Muscle of leg (tissue), 11 donors: Measurements from ENCODE around the gene TSPAN9. TPM values are rescaled to one million over a fixed set of nuclear protein-coding genes. Genes with fewer than 3 reads are reported as not detected.

Experiments used
- DNase-seq: peaks from one replicate; pipeline ENCODE4 v3.0.0; 2013
- H3K27ac ChIP-seq: one replicate; pipeline ENCODE4 v1.5.1; 2013; ENCODE audit warnings: mild to moderate bottlenecking, low read length, control low read depth
- H3K27me3 ChIP-seq: one replicate; pipeline ENCODE4 v1.6.1; 2013; ENCODE audit warnings: low read length; ENCODE audit not compliant: control insufficient read depth, insufficient read depth
- H3K36me3 ChIP-seq: one replicate; pipeline ENCODE4 v1.6.1; 2013; ENCODE audit warnings: low read length; ENCODE audit not compliant: control insufficient read depth, insufficient read depth
- H3K4me1 ChIP-seq: one replicate; pipeline ENCODE4 v1.6.1; 2013; ENCODE audit warnings: low read length; ENCODE audit not compliant: control insufficient read depth, insufficient read depth
- H3K4me3 ChIP-seq: one replicate; pipeline ENCODE4 v1.5.1; 2013; ENCODE audit warnings: low read length, control low read depth
- H3K9me3 ChIP-seq: replicated peaks from 2 replicates; pipeline ENCODE4 v1.6.1; 2013; ENCODE audit warnings: low read depth, low read length; ENCODE audit not compliant: control insufficient read depth
- WGBS: methylation state at CpG from one replicate; pipeline ENCODE4 v1.1.5; 2013; ENCODE audit warnings: missing lambda C conversion rate; ENCODE audit not compliant: insufficient coverage; 5-methylcytosine and 5-hydroxymethylcytosine counted together
- polyA plus RNA-seq, 8 donors: library from polyadenylated mRNA; unstranded; fragments of 120-200 nt; gene quantifications; one replicate each; pipeline versions ENCODE4 v1.2.1 to v1.2.3, GENCODE V29; 2013; ENCODE audit warnings: inconsistent platforms in 1 of 8, low replicate concordance in 1 of 8; ENCODE audit not compliant: insufficient read length in 8 of 8, insufficient read depth in 1 of 8
- total RNA-seq: library from RNA; stranded (reverse); fragments of 120-200 nt; gene quantifications from one replicate; pipeline ENCODE4 v1.2.4, GENCODE V29; 2013

TSPAN9 gene
- total and polyA plus RNA-seq, 9 donors, result 56.6 to 142 (median 116) TPM

- peak overlapping the region; percentile 6 for H3K27ac ChIP-seq
- peaks cover 16% of the 10 kb centered on the region for H3K27me3 ChIP-seq
- WGBS, result 33% methylated on average over 4 of the region's 11 CpGs
- peaks cover 70% of the 10 kb centered on the region for H3K4me1 ChIP-seq
- peaks cover 10% of the 10 kb centered on the region for H3K36me3 ChIP-seq
- peak; percentile 45 for DNase-seq
- H3K4me3 ChIP-seq, result peak overlapping the region; percentile 55
- H3K9me3 ChIP-seq, result no peaks in the 10 kb centered on the region
These were observed 124.9 kb downstream of the TSPAN9 start for GRCh38 chr12:3202096-3202495.

DNA sequence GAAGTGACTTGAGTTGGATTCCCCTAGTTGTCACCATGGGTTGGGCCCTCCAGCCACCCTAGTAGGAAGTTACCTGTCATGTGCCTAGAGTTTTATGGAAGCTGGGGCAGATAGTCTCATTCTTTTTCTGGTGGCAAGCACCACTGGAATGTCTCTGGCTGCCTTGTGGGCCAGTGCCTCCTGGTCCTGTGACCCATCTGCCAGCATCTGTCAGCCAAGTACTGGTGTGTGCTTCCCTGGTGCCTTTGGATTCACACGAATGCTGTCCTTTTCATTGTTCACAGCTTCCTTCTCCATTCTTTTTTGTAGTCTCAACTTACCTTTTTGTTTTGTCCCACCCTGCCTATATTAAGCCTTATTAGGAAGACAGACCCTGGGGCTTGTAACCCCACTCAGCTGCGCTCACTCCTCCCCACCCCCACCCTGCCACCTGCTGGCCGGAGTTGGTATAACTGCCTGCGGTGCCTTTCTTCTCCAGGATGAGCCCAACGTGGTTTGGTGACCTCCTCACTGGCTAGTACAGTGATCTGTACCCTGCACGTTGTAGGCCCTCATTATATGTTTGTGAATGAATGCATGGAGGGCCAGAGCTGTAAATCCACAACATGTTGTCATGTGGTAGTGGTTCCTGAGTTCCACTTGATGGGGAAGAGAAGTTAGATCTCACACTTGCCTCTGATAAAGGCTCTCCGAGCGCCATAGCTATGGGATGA, 125.7 kb downstream of the TSPAN9 start:
- DNase-seq, result peak; percentile 66
- H3K4me1 ChIP-seq, result peaks cover 78% of the 10 kb centered on the region
- H3K36me3 ChIP-seq, result peaks cover 18% of the 10 kb centered on the region
- H3K4me3 ChIP-seq, result peak overlapping the region; percentile 55
- 6% methylated on average over 4 of the region's 8 CpGs for WGBS
- no peaks in the 10 kb centered on the region for H3K9me3 ChIP-seq
- H3K27ac ChIP-seq, result peak overlapping the region; percentile 6
- peaks cover 16% of the 10 kb centered on the region for H3K27me3 ChIP-seq

- 33% methylated on average over 2 of the region's 2 CpGs for WGBS
- DNase-seq, result no peak
- Histone ChIP-seq H3K36me3 (peaks cover 23% of the 10 kb centered on the region), H3K27ac (no peak overlapping the region), H3K4me1 (peaks cover 83% of the 10 kb centered on the region), H3K9me3 (no peaks in the 10 kb centered on the region), H3K27me3 (peaks cover 16% of the 10 kb centered on the region), H3K4me3 (no peak overlapping the region)
These were observed 126.5 kb downstream of the TSPAN9 start for GRCh38 chr12:3203713-3204112.

- 76% methylated on average over 4 of the region's 10 CpGs for WGBS
- Histone ChIP-seq H3K27me3 (peaks cover 13% of the 10 kb centered on the region), H3K4me1 (peaks cover 79% of the 10 kb centered on the region), H3K36me3 (peaks cover 23% of the 10 kb centered on the region), H3K4me3 (no peak overlapping the region), H3K9me3 (no peaks in the 10 kb centered on the region), H3K27ac (no peak overlapping the region)
- DNase-seq, result no peak
These were observed 127.0 kb downstream of the TSPAN9 start for GRCh38 chr12:3204143-3204542.

DNA sequence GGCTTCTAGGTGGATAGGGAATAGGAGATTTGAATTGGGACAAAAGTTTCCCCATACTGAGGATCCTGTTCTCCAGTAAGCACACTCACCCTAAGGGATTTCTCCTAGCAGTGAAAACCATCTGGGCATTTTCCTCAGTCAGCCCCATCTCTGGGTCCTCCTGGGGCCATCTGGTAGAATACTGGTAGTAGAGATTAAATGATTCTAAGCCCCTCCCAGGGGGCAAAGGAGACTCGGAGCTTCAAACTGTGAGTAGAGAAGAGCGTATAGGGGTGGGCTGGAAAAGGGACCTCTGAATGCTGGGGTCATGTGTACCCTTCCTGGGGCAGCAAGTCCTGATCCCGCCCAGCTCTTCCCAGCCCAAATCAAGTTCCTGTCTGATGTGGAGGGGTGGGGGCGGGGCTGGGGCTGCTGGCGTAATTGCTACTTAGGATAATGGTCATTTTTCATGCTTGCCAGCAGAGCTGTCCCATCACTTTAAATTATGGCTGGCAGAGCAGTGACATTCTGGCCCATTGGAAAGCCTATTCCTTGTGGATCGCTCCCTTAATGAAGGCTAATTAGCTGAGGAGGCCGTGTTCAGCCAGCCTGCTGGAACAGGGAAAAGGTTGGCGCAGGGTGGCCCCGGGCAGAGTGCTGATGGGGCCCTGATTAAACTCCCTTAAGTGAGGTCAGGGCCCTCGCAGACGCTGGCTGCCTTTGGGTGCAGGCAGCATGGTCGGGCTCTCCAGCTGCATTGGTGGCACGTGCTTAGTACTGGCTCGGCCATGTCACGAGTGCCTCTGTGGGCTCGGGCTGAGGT, 127.8 kb downstream of the TSPAN9 start:
- Histone ChIP-seq H3K4me3 (no peak overlapping the region), H3K27ac (peak overlapping the region; percentile 75), H3K4me1 (peaks cover 73% of the 10 kb centered on the region)

GRCh38 chr12:3205742-3206519, 128.8 kb downstream of the TSPAN9 start:
- Histone ChIP-seq H3K4me3 (no peak overlapping the region), H3K27ac (peak overlapping the region; percentile 75), H3K9me3 (no peaks in the 10 kb centered on the region), H3K36me3 (peaks cover 23% of the 10 kb centered on the region), H3K27me3 (peaks cover 11% of the 10 kb centered on the region), H3K4me1 (peaks cover 71% of the 10 kb centered on the region)
- 76% methylated on average over 3 of the region's 13 CpGs for WGBS
- no peak for DNase-seq

More for the DNA sequence above, 127.8 kb downstream of the TSPAN9 start:
- no peak for DNase-seq
- Histone ChIP-seq H3K9me3 (no peaks in the 10 kb centered on the region), H3K36me3 (peaks cover 23% of the 10 kb centered on the region), H3K27me3 (peaks cover 11% of the 10 kb centered on the region)
- WGBS, result 74% methylated on average over 11 of the region's 16 CpGs

GRCh38 chr12:3206536-3207072, 129.4 kb downstream of the TSPAN9 start:
- 96% methylated on average over 5 of the region's 5 CpGs for WGBS
- Histone ChIP-seq H3K9me3 (no peaks in the 10 kb centered on the region), H3K4me1 (peaks cover 65% of the 10 kb centered on the region), H3K27me3 (peaks cover 8% of the 10 kb centered on the region), H3K27ac (peak overlapping the region; percentile 42), H3K4me3 (no peak overlapping the region), H3K36me3 (peaks cover 23% of the 10 kb centered on the region)
- DNase-seq, result no peak

- peak; percentile 43 for DNase-seq
- no peaks in the 10 kb centered on the region for H3K9me3 ChIP-seq
- H3K4me1 ChIP-seq, result peaks cover 59% of the 10 kb centered on the region
- peaks cover 23% of the 10 kb centered on the region for H3K36me3 ChIP-seq
- no peak overlapping the region for H3K4me3 ChIP-seq
- peak overlapping the region; percentile 42 for H3K27ac ChIP-seq
- 63% methylated on average over 2 of the region's 7 CpGs for WGBS
- peaks cover 4% of the 10 kb centered on the region for H3K27me3 ChIP-seq
These were observed 130.0 kb downstream of the TSPAN9 start for GRCh38 chr12:3207175-3207574.

DNA sequence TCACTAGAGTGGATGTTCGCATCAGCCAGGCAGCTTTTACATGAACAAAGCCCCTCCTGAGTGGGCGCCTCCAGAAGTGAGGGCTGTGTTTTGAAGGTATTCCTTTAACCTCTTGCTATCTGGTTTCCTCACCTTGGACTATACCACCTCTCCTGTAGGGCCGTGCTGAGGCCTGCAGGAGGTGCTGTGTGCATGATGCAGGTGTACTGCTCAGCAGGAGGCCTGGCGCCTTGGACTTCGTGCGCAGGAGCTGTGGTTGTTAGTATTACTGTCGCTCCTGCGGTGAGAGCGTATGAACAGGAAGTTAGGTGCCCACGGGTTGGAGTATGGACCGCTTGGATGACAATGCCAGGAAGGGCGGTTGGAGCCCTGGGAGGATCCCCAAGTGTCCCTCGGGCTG, 130.7 kb downstream of the TSPAN9 start:
- no peak overlapping the region for H3K4me3 ChIP-seq
- H3K9me3 ChIP-seq, result no peaks in the 10 kb centered on the region
- WGBS, result 69% methylated on average over 10 of the region's 13 CpGs
- peaks cover 54% of the 10 kb centered on the region for H3K4me1 ChIP-seq
- peaks cover 23% of the 10 kb centered on the region for H3K36me3 ChIP-seq
- no peaks in the 10 kb centered on the region for H3K27me3 ChIP-seq
- no peak overlapping the region for H3K27ac ChIP-seq
- DNase-seq, result no peak
